HG03378 (cell line): ENCODE data around the gene RAP1A.

Experiments used
- ATAC-seq: cut with Tn5 transposase; IDR thresholded peaks from one replicate; pipeline ENCODE4 v1.9.1; 2021; ENCODE audit warnings: mild to moderate bottlenecking, moderate library complexity; ENCODE audit not compliant: unreplicated experiment

RAP1A gene

GRCh38 chr1:111751906-111752575 lies 132.5 kb downstream of the RAP1A start:
- ATAC-seq = no peak

GRCh38 chr1:111754984-111755330 lies 135.4 kb downstream of the RAP1A start:
- no peak for ATAC-seq

- ATAC-seq = peak; percentile 76
These were observed 135.9 kb downstream of the RAP1A start, which contains the start of gene DDX20 for GRCh38 chr1:111755331-111756123. TSS of gene DDX20 (plus strand) at chr1:111755901. CDS start at chr1:111755925, 24 bp downstream.

GRCh38 chr1:111756124-111756513 lies 136.5 kb downstream of the RAP1A start:
- ATAC-seq = peak; percentile 21

DNA sequence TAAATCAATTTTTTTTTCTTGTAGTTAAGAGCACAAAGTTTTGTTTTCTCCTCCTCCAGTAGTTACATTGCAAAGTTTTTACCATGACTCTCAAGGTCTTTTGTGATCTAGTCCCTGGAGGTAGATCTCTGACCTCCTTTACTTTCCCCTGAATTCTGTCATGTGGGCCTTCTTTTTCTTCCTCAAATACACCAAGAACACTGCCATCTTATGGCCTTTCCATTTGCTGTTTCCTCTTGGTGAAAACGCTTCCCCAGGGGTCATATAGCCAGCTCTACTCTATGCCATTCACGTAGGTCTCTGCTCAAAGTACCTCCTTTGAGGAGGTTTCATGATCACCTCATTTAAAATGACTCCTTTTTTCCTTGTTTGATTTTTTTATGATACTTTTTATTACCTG lies 138.8 kb downstream of the RAP1A start:
- no peak for ATAC-seq

DNA sequence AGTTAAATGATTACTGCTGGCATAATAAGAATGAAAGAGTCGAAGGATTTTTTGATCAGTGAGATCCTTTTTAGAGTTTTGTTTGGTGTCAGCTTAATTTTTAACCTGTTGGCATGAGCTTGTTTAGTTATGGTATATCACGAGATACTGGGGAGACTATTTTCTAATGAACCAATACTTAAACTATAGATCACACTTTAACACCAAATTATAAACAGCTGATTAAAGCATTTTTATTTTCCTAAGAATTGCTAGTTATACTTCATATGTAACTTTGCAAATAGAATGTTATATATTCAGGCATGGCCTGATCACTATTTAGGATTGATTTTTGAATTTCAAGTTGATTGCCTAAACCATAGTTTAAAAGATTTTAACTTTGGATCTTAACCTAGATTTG lies 142.1 kb downstream of the RAP1A start:
- ATAC-seq = no peak

GRCh38 chr1:111762332-111762731 lies 142.7 kb downstream of the RAP1A start:
- no peak for ATAC-seq
